Stimulated activated CD8-positive, alpha-beta memory T cell treated with anti-CD3 and anti-CD28 coated beads, Interleukin-2, amount 100 ng/mL, for 48 hours (primary cell): ENCODE data around the gene DNAH17.

ENCODE experiments used
- DNase-seq, 2 donors: peaks; one replicate each; pipeline ENCODE4 v3.0.0-alpha.2; 2020; ENCODE audit warnings: low read depth in 2 of 2

Gene DNAH17

DNA sequence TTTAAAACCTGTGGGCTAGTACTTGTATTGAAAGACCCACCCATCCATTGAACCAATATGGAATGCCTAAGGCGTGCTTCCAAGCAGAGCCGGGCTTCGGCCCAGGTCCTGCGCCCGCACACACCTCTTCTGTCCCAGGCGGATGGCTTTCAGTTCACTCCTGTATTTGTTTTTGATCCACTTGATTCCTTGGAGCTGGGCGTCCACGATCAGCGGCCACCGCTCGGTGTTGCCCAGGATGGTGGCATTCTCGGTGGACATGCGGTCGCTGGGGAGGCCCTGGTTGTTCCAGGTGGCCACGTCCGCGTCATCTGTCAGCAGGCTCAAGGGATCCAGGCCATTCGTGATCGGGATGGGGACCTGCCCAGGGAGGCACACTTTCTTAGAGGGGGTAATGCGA lies 122.8 kb downstream of the DNAH17 start:
- DNase-seq, result no peak

DNA sequence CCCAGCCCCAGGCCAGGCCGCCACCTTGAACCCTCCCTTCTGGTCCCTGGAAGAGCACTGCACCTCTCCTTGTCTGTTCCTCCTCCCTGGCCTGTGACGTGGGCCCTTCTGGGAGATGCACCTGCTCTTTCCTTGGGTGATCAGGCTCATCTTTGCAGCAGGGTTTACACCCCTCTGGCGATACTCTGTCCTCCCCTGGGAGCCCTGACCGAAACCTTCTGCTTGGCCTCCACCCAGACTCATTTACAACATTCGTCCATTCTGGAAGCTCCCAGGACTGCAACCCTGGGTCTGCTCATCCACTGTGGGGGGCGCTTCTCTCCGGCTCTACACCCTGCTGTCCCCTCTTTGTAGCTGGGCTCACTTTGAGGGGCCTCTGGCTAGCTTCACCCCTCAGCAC lies 125.4 kb downstream of the DNAH17 start:
- no peak for DNase-seq

DNA sequence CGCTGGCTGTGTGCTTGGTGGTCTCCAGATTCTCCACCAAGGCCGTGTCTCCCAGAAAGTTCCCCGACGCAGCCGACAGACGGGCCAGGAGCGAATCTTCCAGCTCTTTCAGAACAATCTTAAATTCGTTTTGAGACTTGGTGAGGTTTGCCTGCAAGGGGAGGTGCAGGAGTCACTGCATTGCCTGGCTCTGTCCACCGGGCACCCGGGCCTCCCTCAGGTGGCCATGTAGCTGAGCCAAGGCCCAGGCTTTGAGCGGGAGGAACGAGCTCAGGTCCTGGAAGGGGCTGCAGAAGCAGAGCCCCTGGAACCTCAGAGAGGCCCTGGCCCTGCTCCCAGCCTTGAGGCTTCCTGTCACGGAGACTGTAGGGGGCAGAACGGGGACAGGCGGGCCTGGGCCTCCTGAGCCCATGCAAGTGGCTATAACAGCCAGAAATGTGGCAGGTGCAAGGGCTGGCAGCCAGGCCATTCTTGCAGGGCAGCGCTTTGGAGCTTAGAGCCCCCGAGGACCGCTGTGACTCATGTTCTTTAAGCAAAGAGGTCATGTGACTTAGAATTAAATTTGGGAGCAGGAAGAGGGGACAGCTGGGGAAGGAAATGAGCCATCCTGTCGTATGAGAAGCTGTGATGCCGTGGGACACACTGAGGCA lies 126.4 kb downstream of the DNAH17 start:
- no peak for DNase-seq

DNA sequence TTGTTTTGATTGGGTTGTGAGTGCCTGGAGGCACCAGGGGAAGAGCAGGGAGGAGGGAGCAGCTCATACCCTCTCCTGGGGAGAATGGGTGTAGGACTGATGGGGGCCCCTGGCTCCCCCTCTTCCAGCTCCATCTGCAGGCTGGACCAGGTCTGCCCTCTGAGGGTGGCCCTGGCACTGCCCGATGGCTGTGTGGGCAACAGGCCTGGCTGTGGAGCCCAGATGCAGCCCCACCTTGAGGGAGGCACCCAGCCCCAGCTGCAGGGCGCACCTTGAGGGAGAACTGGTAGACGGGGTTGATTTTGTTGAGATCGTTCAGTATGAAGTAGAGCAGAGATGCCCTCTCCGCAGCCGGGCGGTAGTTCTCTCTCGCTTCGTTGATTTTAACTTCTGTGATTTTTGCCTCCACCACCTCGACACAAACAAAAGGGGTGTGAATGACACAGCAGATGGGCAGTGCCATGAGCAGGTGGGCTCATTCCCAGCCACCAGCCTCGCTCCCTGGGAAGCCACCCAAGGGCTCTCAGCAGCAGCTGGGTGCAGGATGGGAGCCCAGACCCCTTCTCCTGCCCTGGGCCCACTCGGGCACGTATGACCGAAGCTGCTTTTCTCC lies 127.1 kb downstream of the DNAH17 start:
- no peak for DNase-seq

DNA sequence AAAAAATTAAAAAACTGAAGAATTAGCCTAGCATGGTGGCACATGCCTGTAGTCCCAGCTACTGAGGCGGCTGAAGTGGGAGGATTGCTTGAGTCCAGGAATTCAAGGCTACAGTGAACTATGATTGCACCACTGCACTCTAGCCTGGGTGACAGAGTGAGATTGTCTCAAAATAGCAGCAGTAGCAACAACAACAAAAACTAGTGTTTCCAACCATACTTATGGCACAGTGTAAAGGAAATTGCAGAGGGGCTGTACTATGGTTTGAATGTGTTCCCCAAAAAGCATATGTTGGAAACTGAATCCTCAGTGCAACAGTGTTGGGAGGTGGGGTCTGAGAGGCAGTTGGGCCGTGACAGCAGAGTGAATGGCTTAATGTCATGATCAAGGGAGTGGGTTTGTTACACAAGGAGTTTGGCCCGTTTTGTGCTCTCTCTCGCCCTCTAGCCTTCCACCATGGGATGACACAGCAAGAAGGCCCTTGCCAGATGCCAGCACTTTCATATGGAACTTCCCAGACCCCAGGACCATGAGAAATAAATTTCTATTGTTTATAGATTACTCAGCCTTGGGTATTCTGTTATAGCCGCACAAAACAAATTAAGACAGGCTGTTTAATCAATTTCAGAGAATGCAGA lies 128.7 kb downstream of the DNAH17 start:
- no peak for DNase-seq

DNA sequence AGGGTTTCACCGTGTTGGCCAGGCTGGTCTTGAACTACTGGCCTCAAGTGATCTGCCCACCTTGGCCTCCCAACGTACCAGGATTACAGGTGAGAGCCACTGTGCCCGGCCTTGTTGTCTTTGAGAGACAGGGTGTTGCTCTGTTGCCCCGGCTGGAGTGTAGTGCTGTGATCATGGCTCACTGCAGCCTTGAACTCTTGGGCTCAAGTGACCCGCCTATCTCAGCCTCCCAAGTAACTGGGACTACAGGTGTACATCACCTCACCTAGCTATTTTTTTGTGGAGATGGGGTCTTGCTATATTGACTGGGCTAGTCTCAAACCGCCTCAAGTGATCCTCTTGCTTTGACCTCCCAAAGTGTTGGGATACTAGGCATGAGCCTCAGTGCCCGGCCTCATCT lies 130.4 kb downstream of the DNAH17 start:
- DNase-seq, result no peak

DNA sequence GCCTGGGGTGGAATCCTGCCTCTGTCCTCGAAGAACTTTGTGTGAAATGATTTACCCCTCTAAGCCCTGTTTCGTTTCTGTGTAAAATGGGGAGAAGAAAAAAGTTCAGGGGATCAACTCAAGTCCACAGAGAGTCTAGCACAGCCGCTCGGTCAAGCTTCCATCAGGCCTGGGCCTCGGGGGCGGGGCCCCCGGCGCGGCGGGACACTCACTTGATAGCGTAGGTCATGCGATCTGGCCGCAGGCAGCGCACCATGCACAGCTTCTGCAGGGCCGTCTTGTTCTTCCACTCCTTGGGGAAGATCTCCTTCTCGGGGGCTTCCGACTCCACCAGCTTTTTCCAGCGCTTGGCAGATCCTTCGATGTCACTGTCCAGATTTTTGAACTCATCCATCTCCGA lies 132.8 kb downstream of the DNAH17 start:
- DNase-seq, result no peak

DNA sequence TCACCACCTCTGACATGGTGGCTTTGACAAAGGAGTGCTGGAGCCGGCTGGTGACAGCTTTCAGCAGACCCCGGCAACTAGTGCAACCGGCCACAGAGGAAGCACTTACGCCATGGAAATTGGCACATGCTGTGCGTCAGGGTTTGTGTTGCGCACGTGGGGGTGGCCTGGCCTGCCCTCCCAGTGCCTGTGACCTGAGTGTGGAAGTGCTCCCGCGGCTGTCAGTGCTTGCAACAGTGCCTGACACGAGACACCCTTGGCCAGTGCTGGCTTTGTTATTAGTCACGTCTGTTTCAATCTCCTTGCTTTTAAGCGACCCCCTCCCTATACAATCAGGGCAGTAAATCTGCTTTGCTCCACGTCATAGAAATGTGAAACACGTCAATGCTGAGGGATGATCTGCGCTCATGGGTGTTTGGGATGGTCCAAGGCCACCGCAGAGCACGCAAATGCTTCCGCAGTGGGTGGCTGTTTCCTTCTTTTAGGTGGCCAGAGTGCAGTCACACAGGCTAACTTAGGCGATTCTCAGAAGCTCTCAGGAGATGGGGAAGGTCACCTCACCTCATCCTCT lies 134.5 kb downstream of the DNAH17 start:
- DNase-seq, result no peak

DNA sequence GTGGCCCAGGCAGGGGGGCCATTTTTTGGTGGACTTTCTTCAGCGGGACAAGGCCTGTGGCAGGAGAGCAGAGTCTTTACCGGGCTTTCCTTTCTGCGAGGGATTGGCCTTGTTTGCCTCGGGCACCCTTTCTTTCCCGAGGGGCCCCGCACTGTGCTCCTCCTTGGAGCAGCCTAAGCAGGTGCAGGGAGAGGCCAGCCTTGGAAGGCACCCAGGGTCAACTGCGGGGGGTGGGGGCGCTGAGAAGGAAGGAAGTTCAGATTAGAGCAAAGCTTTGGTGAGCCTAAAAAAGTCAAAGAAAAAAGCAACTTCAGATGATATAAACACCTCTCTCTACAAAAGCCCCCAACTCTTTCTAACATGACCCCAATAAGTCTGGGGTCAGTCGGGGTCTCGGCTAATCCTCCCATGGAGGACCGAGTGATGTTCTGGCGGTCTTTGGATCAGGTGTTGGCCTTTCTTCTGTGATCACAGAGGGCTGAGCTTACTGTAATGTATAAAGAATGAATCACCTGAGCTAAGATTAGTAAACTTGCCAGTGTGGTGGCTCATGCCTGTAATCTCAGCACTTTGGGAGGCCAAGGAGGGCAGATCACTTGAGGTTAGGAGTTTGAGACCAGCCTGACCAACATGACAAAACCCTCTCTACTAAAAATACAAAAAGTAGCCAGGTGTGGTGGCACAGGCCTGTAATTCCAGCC lies 135.8 kb downstream of the DNAH17 start:
- no peak for DNase-seq

DNA sequence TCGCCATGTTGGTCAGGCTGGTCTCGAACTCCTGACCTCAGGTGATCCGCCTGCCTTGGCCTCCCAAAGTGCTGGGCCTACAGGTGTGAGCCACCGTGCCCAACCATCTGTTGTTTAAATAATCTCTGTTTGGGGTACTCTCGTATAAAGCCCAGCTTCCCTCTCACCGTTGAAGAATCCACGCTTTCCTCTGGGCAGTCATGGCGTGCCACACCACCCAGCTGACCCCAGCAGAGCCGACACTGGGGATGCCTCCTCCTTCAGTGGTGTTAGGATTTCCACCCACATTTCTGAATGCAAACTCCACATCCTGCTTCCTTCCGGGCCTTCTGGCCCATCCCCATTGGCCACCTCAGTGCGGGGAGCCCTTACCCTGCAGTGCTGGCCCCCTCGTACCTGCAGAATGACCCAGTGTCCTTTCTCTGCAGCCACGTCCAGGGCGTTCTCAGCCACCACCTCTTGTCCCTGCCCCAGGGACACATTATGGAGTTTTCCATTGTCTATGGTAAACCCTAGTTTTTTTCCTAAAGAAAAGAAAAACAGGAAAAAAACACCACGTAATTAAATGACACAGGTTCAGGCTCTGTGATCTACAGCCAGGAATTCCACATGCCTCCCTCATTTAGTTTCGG lies 138.4 kb downstream of the DNAH17 start:
- DNase-seq, result no peak

DNA sequence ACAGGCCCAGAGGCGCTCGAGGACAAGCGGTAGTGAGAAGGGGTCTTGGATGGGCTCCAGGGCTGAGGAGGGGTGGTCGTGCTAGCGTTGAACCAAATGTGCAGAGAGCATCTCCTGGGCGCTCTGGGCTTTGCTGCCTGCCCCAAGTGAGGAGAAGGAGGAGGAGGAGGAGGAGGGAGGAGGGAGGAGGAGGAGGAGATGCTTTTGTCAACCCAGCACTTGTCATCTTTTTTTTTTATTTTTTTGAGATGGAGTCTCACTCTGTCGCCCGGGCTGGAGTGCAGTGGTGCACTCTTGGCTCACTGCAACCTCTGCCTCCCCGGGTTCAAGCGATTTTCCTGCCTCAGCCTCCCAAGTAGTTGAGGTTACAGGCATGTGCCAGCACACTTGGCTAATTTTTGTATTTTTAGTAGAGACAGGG lies 138.9 kb downstream of the DNAH17 start:
- no peak for DNase-seq

DNA sequence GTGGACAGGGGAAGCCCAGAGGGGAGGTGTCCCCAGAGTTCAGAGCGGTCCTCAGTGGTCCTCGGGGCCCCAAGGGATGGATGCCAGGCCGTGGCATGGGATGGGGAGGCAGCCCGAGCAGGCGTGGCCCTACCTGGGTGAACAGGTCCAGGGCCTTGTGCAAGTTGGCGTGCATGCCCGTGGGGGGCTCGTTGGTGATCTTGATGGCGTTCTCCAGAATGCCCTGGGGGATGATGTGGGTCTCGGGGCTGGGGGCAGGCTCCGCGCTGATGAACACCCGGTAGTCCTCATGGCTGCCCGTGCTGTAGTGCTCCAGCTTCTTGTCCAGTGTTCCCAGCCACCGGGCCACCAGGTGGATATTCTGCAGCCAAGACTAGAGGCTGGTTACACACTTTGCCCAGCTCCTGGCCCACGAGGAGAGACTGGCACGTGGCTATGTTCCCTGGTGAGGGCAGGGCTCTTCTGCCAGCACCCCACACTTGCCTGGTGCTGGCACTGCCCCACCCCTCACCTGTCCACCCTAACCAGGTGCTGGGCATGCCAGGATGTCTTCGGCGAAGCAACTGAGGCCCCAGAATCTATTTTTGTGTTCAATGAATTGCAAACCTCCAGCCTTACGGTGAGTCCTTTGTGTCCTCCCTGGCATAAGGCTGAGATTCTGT lies 139.6 kb downstream of the DNAH17 start:
- DNase-seq, result no peak

DNA sequence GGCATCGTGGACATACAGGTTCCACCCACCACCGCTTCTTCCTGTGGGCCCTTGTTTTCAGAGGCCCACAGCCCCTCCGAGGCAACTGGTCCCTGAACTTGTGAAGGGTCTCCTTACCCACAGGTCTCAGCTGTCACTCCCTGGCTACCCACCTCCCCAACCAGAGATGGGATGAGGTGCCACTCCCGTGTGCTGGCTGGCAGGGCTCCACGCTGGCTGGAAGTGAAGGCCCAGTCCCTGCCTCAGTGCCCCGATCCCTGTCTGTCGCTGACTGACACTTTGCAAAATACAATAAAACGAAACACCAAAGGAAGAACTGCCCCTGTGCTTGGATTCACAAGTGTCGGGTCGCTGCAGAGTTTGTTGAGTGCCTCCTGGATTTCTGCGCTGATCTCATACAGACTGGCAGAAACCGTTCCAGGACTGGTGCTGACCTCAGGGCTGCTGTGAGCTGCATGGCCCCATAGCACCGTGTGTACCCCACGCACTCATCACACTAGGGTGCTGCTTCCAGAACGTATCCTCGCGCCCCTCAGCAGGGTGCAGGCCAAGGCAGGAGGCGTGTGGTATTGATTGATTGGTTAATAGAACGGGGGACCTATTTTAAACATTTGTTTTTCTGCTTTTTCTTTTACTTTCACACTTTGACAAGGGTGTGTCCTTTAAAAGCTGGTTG lies 141.7 kb downstream of the DNAH17 start:
- no peak for DNase-seq

DNA sequence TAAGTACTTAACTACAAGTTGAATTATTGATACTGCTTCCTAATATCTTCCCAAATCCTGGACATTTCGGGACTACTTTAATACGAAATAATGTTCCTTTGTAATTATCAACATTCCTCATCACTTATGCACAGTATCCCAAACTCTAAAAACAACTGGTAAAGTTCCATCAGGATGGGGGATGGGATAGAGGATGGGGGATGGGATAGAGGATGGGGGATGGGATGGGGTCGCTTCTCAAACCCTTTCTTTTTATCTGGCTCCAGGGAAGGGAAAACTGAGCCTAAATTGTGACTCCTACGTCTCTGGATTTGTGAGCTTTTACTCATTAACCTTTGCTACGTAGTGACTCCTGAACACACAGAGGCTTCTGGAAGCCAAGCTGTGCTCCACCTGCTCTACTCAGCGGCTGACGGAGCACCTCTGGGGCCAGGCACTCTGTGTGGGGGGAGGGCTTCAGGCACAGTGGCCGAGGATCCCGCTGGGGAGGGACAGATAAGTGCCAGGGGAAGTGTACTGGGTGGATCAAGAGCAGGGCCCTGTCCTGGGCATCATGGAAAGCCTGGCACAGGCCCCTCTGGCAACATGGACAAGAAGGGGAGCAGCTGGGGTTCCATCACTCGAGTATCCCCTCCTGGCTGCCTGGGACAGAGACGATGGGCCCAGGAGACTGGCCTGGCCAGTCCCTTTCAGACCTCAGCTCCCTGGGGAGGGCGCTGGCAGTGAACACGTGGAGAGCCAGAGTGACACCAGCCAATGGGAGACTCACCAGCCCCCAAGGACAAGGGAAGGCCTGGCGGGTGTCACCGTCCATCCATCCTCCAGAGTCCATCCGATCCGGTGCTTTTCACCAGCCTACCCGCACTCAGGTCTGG lies 142.5 kb downstream of the DNAH17 start:
- no peak for DNase-seq

DNA sequence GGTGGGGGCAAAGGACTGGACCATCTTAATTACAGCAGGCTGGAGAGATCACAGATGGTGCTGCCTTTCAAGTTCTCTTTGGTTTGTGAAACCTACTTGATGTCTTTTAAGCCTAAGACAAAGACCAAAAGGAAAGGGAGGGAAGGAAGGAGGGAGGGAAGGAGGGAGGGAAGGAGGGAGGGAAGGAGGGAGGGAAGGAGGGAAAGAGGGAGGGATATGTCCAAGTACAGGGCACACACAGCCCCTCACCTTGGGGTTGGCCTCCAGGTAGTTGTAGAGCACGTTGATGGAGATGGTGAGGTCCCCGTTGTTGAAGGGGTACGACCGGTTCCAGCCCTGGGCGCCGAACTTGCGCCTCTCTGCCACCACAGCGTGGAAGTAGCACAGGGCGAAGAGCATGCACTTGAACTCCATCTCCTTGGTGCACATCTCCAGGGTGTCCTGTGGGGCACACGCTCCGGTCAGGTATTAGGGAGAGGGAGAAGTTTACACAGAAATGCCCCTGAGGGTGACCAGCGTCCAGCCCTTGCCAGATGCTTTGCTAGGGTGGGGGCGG lies 143.3 kb downstream of the DNAH17 start:
- DNase-seq, result no peak

DNA sequence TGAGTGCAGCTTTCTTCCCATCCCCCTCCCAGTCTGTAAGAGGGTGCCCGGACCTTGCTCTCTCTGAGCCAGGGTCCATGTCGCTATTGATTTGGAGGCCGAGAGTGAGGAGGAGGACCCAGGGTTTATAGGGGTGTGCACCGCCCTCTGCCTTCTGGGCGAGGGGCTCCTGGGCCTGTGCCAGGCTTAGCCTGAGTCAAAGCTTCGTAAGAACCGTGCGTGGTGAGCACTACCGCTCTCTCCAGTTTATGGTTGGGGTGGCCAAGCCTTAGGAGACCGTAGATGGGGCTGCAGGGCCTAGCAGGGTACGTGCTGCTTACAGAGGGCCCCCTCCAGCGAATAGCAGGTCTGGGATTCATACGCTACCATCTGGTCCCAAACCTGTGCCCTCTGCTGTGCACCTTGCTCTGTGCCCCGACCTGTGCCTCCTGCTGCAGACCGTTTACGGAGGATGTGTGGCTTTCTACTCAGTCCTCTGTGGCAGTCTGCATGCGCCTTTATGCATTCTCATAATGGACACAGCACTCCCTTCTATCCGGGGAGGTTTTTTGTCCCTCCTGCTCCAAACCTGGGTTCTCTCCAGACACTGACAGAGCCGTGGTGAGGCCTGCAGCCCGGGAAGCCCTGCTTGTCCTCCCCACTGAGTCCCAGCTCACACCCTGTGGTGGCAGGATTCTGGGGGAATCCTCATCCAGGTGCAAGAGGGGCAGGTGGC lies 144.0 kb downstream of the DNAH17 start:
- DNase-seq, result no peak

DNA sequence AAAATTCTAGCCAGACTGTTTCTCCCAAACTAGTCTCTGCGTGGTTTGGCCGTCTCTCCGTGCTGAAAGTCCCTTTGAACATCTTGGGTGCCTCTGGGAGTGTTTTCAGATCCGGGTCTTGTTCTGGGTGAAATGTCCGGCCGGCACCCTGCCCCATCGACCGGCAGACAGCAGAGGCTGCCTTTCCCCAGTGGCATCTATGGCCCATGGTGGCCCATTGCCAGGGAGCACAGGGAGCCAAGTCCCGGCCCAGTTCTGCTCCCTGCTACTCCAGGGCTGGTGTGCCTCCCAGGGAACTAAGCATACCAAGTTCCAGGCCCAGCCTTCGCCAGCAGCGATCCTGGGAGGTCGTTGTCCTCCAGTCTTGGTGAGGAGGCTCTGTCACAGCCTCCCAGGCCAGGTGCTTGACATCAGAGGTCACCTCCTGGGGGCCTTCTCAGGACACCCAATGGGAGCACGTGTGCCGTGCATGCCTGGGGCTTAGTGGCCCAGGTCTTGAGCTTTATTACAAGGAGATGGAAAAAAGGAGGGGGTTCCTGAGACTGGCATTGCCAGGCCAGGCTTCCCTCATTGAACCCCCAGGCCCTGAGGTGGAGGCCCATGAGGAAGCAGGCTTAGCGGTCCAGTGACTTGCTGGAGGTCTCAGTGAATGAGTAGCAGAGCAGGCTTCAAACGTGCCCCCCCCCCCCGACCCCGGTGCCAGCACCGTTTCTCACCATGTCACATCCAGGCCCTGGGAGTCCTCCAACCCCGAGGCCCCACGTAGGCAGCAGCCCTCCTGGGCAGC lies 144.8 kb downstream of the DNAH17 start:
- DNase-seq, result no peak

DNA sequence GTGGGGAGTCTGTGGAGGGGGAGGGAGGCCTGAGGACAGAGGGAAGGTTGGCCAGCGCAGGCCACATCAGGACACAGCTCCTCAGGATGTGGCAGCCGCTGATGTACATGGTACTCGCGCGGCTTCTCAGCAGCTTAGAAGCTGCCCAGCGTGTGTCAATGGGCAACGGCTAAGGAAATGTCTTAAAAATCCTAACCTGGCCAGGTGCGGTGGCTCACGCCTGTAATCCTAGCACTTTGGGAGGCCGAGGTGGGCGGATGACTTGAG lies 145.6 kb downstream of the DNAH17 start:
- no peak for DNase-seq
